Measurements from ENCODE around the gene ABCA13. TPM values are rescaled to one million over a fixed set of nuclear protein-coding genes. Genes with fewer than 3 reads are reported as not detected.

Gene ABCA13
- total and polyA plus RNA-seq, 2 donors (not counting 3 experiments of a cell fraction or from before 2014, with no cell fraction given) = 0.01 to 0.11 TPM

DNA sequence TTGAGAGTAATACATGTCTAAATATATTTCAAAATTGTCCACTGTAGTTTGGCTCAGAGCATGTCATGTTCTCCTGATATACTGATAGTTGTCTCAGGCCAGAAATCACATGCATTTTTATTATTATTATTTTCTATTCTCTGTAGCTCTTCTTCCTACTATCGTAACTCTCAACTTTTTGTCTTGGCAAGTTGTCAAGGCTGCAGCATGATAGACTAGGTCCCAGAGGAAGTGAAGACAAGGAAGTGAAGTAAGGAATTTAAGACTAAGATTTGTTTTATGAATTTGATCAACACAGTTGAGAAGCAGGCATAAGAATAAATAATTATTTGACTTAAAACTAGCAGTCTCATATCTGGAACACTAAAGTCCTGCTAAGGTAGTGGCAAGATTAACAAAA lies 369.5 kb downstream of the ABCA13 start:
- BruUV-seq (replicated peaks) = no TSS peak
- no peak overlapping the region for H2AFZ ChIP-seq (ENCODE audit: low read depth, low read length)
- no peak overlapping the region for H3K4me3 ChIP-seq (replicated peaks in 1 of 3; ENCODE audit: insufficient read depth in 1 of 3, low read depth in 1 of 3, low read length in 3 of 3)
- H3K9ac ChIP-seq (replicated peaks; ENCODE audit: extremely low read depth, insufficient read depth, low read length) = no peak overlapping the region
- H3K4me1 ChIP-seq (ENCODE audit: control insufficient read depth, extremely low read depth, insufficient read depth, low read length) = no peaks in the 10 kb centered on the region
- no peak for FAIRE-seq
- TF ChIP-seq MYC (IDR thresholded peaks at IDR 0.05; ENCODE audit: low read depth, low read length) = no peak
- TF ChIP-seq POLR2A (IDR thresholded peaks at IDR 0.05; ENCODE audit: low read depth, low read length) = no peak
- TF ChIP-seq, protein P1, sequence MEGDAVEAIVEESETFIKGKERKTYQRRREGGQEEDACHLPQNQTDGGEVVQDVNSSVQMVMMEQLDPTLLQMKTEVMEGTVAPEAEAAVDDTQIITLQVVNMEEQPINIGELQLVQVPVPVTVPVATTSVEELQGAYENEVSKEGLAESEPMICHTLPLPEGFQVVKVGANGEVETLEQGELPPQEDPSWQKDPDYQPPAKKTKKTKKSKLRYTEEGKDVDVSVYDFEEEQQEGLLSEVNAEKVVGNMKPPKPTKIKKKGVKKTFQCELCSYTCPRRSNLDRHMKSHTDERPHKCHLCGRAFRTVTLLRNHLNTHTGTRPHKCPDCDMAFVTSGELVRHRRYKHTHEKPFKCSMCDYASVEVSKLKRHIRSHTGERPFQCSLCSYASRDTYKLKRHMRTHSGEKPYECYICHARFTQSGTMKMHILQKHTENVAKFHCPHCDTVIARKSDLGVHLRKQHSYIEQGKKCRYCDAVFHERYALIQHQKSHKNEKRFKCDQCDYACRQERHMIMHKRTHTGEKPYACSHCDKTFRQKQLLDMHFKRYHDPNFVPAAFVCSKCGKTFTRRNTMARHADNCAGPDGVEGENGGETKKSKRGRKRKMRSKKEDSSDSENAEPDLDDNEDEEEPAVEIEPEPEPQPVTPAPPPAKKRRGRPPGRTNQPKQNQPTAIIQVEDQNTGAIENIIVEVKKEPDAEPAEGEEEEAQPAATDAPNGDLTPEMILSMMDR (IDR thresholded peaks at IDR 0.05; ENCODE audit: extremely low read depth in 1 of 2, insufficient read depth in 1 of 2, low read depth in 1 of 2, low read length in 2 of 2) = no peak
- H3K27me3 ChIP-seq (ENCODE audit: control insufficient read depth in 2 of 2, insufficient read depth in 2 of 2, low read length in 2 of 2) = no peaks in the 10 kb centered on the region
- CTCF ChIA-PET = no interaction called here
- H3K36me3 ChIP-seq (ENCODE audit: control insufficient read depth in 2 of 2, extremely low read depth in 1 of 2, insufficient read depth in 2 of 2, low read length in 2 of 2) = no peaks in the 10 kb centered on the region
- no peaks in the 10 kb centered on the region for H3K9me1 ChIP-seq (replicated peaks; ENCODE audit: control insufficient read depth, extremely low read depth, insufficient read depth, low read length)
- no peak overlapping the region for H3K4me2 ChIP-seq (ENCODE audit: insufficient read depth, low read length)
- intact Hi-C loops (cut with micrococcal nuclease) (no loop called here), dilution Hi-C loops (cut with MboI; ENCODE audit: extremely low pct_ligation_motif_present, low sequenced_read_pairs) (no loop called here)
- POLR2A ChIA-PET = no interaction called here
- no peaks in the 10 kb centered on the region for H4K20me1 ChIP-seq (replicated peaks; ENCODE audit: control insufficient read depth, extremely low read depth, insufficient read depth, low read length)
- H3K9me3 ChIP-seq (replicated peaks; ENCODE audit: control insufficient read depth, insufficient read depth, low read length) = no peaks in the 10 kb centered on the region
- DNase-seq (ENCODE audit: low read depth, low spot score) = no peak
- no peak overlapping the region for H3K27ac ChIP-seq (ENCODE audit: insufficient read depth, low read depth, low read length)
- no peaks in the 10 kb centered on the region for H3K79me2 ChIP-seq (ENCODE audit: control insufficient read depth, insufficient read depth, low read length)

DNA sequence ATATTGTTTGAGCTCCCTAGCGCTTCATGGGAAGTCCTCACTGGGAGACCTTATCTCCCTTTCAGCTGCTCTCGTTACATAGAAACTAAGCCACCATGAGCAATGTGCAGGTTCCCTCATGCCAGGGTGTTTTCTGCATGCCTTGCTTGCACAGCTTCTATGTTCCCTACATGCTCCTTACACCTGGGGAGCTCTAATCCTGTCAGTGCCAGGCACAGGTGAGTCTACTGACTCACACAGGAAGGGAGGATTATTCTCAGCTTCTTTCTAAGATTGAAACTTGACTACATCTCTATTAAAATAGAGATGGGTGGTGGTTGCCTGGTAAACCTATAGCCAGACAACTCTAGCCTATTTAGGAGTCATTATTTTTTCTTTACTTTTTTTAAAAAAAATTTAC lies 377.4 kb downstream of the ABCA13 start:
- no TSS peak for BruUV-seq (replicated peaks)
- Histone ChIP-seq H3K9ac (replicated peaks; ENCODE audit: extremely low read depth, insufficient read depth, low read length) (no peak overlapping the region), H3K4me2 (ENCODE audit: insufficient read depth, low read length) (no peak overlapping the region), H3K9me1 (replicated peaks; ENCODE audit: control insufficient read depth, extremely low read depth, insufficient read depth, low read length) (no peaks in the 10 kb centered on the region), H3K9me3 (replicated peaks; ENCODE audit: control insufficient read depth, insufficient read depth, low read length) (peaks cover 2% of the 10 kb centered on the region), H4K20me1 (replicated peaks; ENCODE audit: control insufficient read depth, extremely low read depth, insufficient read depth, low read length) (no peaks in the 10 kb centered on the region), H2AFZ (ENCODE audit: low read depth, low read length) (no peak overlapping the region), H3K4me1 (ENCODE audit: control insufficient read depth, extremely low read depth, insufficient read depth, low read length) (no peaks in the 10 kb centered on the region), H3K79me2 (ENCODE audit: control insufficient read depth, insufficient read depth, low read length) (no peaks in the 10 kb centered on the region), H3K4me3 (replicated peaks in 1 of 3; ENCODE audit: insufficient read depth in 1 of 3, low read depth in 1 of 3, low read length in 3 of 3) (no peak overlapping the region), H3K27me3 (ENCODE audit: control insufficient read depth in 2 of 2, insufficient read depth in 2 of 2, low read length in 2 of 2) (no peaks in the 10 kb centered on the region), H3K36me3 (ENCODE audit: control insufficient read depth in 2 of 2, extremely low read depth in 1 of 2, insufficient read depth in 2 of 2, low read length in 2 of 2) (no peaks in the 10 kb centered on the region), H3K27ac (ENCODE audit: insufficient read depth, low read depth, low read length) (no peak overlapping the region)
- intact Hi-C loops (cut with micrococcal nuclease) = no loop called here
- POLR2A ChIA-PET = interaction anchor here (0.7 kb wide), 1 partner anchor 48 kb away, joined by 3 read pairs; no protein-coding TSS in a partner anchor
- no peak for DNase-seq (ENCODE audit: low read depth, low spot score)
- dilution Hi-C loops (cut with MboI; ENCODE audit: extremely low pct_ligation_motif_present, low sequenced_read_pairs) = no loop called here
- FAIRE-seq = no peak
- CTCF ChIA-PET = interaction anchor here (0.6 kb wide), 1 partner anchor 17 kb away, joined by 4 read pairs; no protein-coding TSS in a partner anchor
- TF ChIP-seq POLR2AphosphoS5 (IDR thresholded peaks at IDR 0.05; ENCODE audit: insufficient read depth, low read depth, low read length) = no peak
- TF ChIP-seq, protein P2, sequence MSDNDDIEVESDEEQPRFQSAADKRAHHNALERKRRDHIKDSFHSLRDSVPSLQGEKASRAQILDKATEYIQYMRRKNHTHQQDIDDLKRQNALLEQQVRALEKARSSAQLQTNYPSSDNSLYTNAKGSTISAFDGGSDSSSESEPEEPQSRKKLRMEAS (IDR thresholded peaks at IDR 0.05; ENCODE audit: insufficient read depth, insufficient read length) = no peak
- TF ChIP-seq JUN (IDR thresholded peaks at IDR 0.05; ENCODE audit: borderline replicate concordance, insufficient read depth, insufficient read length, low read depth) = no peak
- no peak for TF ChIP-seq FOS (IDR thresholded peaks at IDR 0.05; ENCODE audit: borderline replicate concordance, insufficient read depth, low read length)
- TF ChIP-seq GATA2 (IDR thresholded peaks at IDR 0.05; ENCODE audit: insufficient read depth, insufficient read length, low read depth, low read length) = no peak
- TF ChIP-seq, protein P1 (IDR thresholded peaks at IDR 0.05; ENCODE audit: extremely low read depth in 1 of 2, insufficient read depth in 1 of 2, low read depth in 1 of 2, low read length in 2 of 2) = no peak
- TF ChIP-seq EZH2 (IDR thresholded peaks at IDR 0.05; ENCODE audit: borderline replicate concordance, low read depth, low read length, severe bottlenecking) = no peak
- no peak for TF ChIP-seq MYC (IDR thresholded peaks at IDR 0.05; ENCODE audit: low read depth, low read length)
- no peak for TF ChIP-seq POLR2A (IDR thresholded peaks at IDR 0.05; ENCODE audit: low read depth, low read length)
